Mammary epithelial cell (primary cell): ENCODE results near the gene SLC35B4.

ENCODE experiments used
- CTCF ChIP-seq, 2 donors: IDR thresholded peaks in 1 of 2; conservative IDR thresholded peaks in 1 of 2; 2 replicates each; pipeline ENCODE4 v1.5.1; 2011 to 2012; ENCODE audit warnings: inconsistent platforms in 2 of 2, low read length in 2 of 2, mild to moderate bottlenecking in 2 of 2, control low read depth in 1 of 2, low read depth in 1 of 2; ENCODE audit not compliant: insufficient read depth in 1 of 2; ENCODE audit errors: extremely low read depth in 1 of 2
- EZH2 ChIP-seq: IDR thresholded peaks from 2 replicates; pipeline ENCODE4 v1.6.1; 2012; ENCODE audit warnings: low read length, inconsistent platforms, borderline replicate concordance

GRCh38 chr7:134262322-134262721, 54.4 kb downstream of the SLC35B4 start:
- TF ChIP-seq CTCF (conservative IDR thresholded peaks at IDR 0.05 in 1 of 2, IDR thresholded peaks at IDR 0.05 in 1 of 2; ENCODE audit: extremely low read depth in 1 of 2, insufficient read depth in 1 of 2, low read depth in 1 of 2, low read length in 2 of 2) (no peak), EZH2 (no peak)
